DND-41 (cell line): ENCODE measurements around the gene RPS14.

Source experiments
- CTCF ChIP-seq: IDR thresholded peaks from 2 replicates; pipeline ENCODE4 v1.5.1; 2012; ENCODE audit warnings: borderline replicate concordance, low read length, moderate library complexity, mild to moderate bottlenecking; ENCODE audit not compliant: poor library complexity, severe bottlenecking; ENCODE audit errors: extremely low read depth
- EZH2 ChIP-seq: IDR thresholded peaks from 3 replicates; pipeline ENCODE4 v1.6.1; 2012; ENCODE audit warnings: borderline replicate concordance, low read depth, mild to moderate bottlenecking, moderate library complexity, low read length, inconsistent platforms; ENCODE audit not compliant: severe bottlenecking

DNA sequence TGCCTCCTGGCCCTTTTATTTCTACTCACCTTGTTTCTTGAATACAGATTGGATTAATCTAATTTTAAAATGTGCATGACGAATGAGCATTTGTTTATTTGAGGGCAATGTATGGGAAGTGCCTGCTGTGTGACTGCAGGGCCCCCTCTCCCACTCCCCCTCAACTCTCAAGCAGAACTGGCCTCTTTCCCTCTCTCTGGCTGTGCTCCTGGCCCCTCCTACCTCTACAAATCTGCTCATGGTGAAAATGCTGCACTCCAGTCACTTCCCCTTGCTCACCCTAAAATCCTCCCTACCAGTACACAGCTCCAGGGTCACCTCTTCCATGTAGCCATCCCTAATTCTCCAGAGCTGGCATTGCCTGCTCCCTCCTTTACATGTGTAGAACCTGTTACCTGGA, 41.2 kb upstream of the RPS14 start:
- TF ChIP-seq EZH2, result no peak
- TF ChIP-seq CTCF, result no peak
